ENCODE data around the gene GPR135.
"Not testable (repeated sequence)": the region's sequence is repeated elsewhere in the genome, so short reads cannot be mapped to it uniquely, and the experiment has no call there.

The GPR135 gene

GRCh38 chr14:59464486-59465315 is 479 bp downstream of the GPR135 start:
- peak; percentile 70 for DNase-seq

GRCh38 chr14:59463787-59464485 is 1.2 kb downstream of the GPR135 start:
- peak; percentile 26 for DNase-seq

GRCh38 chr14:59461891-59462290 is 3.3 kb downstream of the GPR135 start:
- no peak for DNase-seq

GRCh38 chr14:59460378-59460777 is 4.8 kb downstream of the GPR135 start:
- no peak for DNase-seq

- DNase-seq: no peak
Measured at GRCh38 chr14:59458486-59458885, 6.7 kb downstream of the GPR135 start.

- no peak for DNase-seq
Measured at GRCh38 chr14:59455411-59455810, 9.8 kb downstream of the GPR135 start.

GRCh38 chr14:59454139-59454538 is 11.0 kb downstream of the GPR135 start:
- DNase-seq: no peak

- DNase-seq: no peak
Measured at GRCh38 chr14:59451849-59452248, 13.3 kb downstream of the GPR135 start.

- DNase-seq: no peak
Measured at GRCh38 chr14:59450716-59451115, 14.5 kb downstream of the GPR135 start.

- DNase-seq: not testable (repeated sequence)
Measured at GRCh38 chr14:59448673-59449072, 16.5 kb downstream of the GPR135 start.

- DNase-seq: no peak
Measured at GRCh38 chr14:59439256-59439965, 25.8 kb downstream of the GPR135 start.

GRCh38 chr14:59438195-59438647 is 27.0 kb downstream of the GPR135 start:
- DNase-seq: peak; percentile 12

- DNase-seq: peak; percentile 40
Measured at GRCh38 chr14:59435987-59436386, 29.2 kb downstream of the GPR135 start.

GRCh38 chr14:59435101-59435500 is 30.1 kb downstream of the GPR135 start:
- no peak for DNase-seq

GRCh38 chr14:59429790-59430189 is 35.4 kb downstream of the GPR135 start:
- DNase-seq: no peak

- DNase-seq: peak; percentile 10
Measured at GRCh38 chr14:59428581-59429012, 36.6 kb downstream of the GPR135 start.

- no peak for DNase-seq
Measured at GRCh38 chr14:59427653-59428580, 37.3 kb downstream of the GPR135 start.

- DNase-seq: no peak
Measured at GRCh38 chr14:59425322-59425935, 39.8 kb downstream of the GPR135 start.

GRCh38 chr14:59424341-59425071 is 40.7 kb downstream of the GPR135 start:
- no peak for DNase-seq

- peak; percentile 11 for DNase-seq
Measured at GRCh38 chr14:59422069-59422881, 42.9 kb downstream of the GPR135 start.
